ENCODE measurements around the gene PTGER3. TPM values are rescaled to one million over a fixed set of nuclear protein-coding genes. Genes with fewer than 3 reads are reported as not detected.

Gene PTGER3
- total and polyA plus RNA-seq, 10 of the 15 experiments (the other 5 are each of a cell fraction or from before 2014, with no cell fraction given): under 0.01 to 0.04 (median 0.02) TPM; not detected in 7

DNA sequence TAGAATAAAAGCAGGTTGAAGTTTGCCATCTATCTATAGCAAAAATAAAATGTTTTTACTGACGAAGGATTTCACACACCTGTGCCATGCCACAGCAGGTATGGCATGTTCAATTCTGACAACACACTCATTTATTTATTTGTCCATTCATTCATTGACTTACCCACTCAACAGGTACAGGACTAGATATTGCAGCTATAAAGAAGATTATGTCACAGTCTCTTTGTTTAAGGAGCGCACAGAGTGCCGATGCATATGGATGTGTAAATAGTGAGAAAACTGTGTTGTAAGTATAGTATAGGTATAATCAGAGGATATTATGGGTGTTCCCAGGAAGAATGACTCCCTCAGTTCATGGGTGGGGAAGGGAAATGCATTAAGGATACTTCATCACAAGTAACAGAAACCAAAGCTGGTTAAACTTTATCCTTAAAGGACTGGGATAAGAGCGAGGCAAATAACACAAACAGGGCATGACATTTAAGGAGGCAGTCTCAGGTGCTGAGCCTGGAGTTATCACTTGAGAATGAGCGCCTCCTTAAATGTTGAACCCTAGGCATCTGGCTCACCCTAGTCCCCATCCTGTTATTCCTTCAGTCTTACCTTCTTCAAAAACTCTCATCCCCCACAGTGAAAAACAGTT lies 41.1 kb upstream of the PTGER3 start:
- H3K36me3 ChIP-seq (ENCODE audit: control insufficient read depth in 2 of 2, insufficient read depth in 2 of 2, low read length in 1 of 2): no peaks in the 10 kb centered on the region
- H3K27me3 ChIP-seq (replicated peaks in 1 of 2; ENCODE audit: control insufficient read depth in 2 of 2, insufficient read depth in 2 of 2, low read length in 1 of 2): no peaks in the 10 kb centered on the region
- ATAC-seq (no peak), FAIRE-seq (no peak), DNase-seq (ENCODE audit: low read depth, low spot score) (no peak)
- no peak overlapping the region for H3K4me2 ChIP-seq (ENCODE audit: control insufficient read depth, insufficient read depth)
- H3K9me3 ChIP-seq (replicated peaks; ENCODE audit: control insufficient read depth, insufficient read depth, low read length): no peaks in the 10 kb centered on the region
- ChIA-PET POLR2A (no interaction called here), RAD21 (ENCODE audit: unreplicated experiment) (no interaction called here), CTCF (interaction anchor here (1.2 kb wide), 1 partner anchor 12 kb away, joined by 3 read pairs; no protein-coding TSS in a partner anchor), SMC1A (ENCODE audit: uncharacterized antibody, unreplicated experiment) (no interaction called here)
- no peaks in the 10 kb centered on the region for H4K20me1 ChIP-seq (ENCODE audit: control insufficient read depth, insufficient read depth)
- no peaks in the 10 kb centered on the region for H3K79me2 ChIP-seq (ENCODE audit: control insufficient read depth, insufficient read depth, low read length)
- intact Hi-C loops (cut with micrococcal nuclease; ENCODE audit: unreplicated experiment) (no loop called here), in situ Hi-C loops (cut with MboI) (loop anchor here (25.0 kb wide), 1 partner anchor 949 kb away; no protein-coding TSS in a partner anchor)
- no peaks in the 10 kb centered on the region for H3K4me1 ChIP-seq (ENCODE audit: control insufficient read depth, insufficient read depth, low read length)
- no peak overlapping the region for H3K27ac ChIP-seq (ENCODE audit: control insufficient read depth, insufficient read depth)
- TF ChIP-seq ZSCAN29 (IDR thresholded peaks at IDR 0.05) (no peak), MTA3 (IDR thresholded peaks at IDR 0.05; ENCODE audit: borderline replicate concordance, low read length) (no peak), RFX5 (IDR thresholded peaks at IDR 0.05; ENCODE audit: low read depth, low read length) (no peak), JUNB (IDR thresholded peaks at IDR 0.05) (no peak), POLR2AphosphoS5 (IDR thresholded peaks at IDR 0.05; ENCODE audit: low read length) (no peak), BHLHE40 (IDR thresholded peaks at IDR 0.05; ENCODE audit: borderline replicate concordance in 1 of 2, low read depth in 2 of 2, low read length in 1 of 2) (no peak), ESRRA (IDR thresholded peaks at IDR 0.05; ENCODE audit: low read length) (no peak), NRF1 (conservative IDR thresholded peaks at IDR 0.05; ENCODE audit: low read depth, low read length) (no peak), NFYA (IDR thresholded peaks at IDR 0.05; ENCODE audit: borderline replicate concordance, low read depth, low read length) (no peak), ZNF24 (IDR thresholded peaks at IDR 0.05) (no peak)
- TF ChIP-seq, protein P1, sequence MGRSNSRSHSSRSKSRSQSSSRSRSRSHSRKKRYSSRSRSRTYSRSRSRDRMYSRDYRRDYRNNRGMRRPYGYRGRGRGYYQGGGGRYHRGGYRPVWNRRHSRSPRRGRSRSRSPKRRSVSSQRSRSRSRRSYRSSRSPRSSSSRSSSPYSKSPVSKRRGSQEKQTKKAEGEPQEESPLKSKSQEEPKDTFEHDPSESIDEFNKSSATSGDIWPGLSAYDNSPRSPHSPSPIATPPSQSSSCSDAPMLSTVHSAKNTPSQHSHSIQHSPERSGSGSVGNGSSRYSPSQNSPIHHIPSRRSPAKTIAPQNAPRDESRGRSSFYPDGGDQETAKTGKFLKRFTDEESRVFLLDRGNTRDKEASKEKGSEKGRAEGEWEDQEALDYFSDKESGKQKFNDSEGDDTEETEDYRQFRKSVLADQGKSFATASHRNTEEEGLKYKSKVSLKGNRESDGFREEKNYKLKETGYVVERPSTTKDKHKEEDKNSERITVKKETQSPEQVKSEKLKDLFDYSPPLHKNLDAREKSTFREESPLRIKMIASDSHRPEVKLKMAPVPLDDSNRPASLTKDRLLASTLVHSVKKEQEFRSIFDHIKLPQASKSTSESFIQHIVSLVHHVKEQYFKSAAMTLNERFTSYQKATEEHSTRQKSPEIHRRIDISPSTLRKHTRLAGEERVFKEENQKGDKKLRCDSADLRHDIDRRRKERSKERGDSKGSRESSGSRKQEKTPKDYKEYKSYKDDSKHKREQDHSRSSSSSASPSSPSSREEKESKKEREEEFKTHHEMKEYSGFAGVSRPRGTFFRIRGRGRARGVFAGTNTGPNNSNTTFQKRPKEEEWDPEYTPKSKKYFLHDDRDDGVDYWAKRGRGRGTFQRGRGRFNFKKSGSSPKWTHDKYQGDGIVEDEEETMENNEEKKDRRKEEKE (IDR thresholded peaks at IDR 0.05): no peak
- TF ChIP-seq, protein P2, sequence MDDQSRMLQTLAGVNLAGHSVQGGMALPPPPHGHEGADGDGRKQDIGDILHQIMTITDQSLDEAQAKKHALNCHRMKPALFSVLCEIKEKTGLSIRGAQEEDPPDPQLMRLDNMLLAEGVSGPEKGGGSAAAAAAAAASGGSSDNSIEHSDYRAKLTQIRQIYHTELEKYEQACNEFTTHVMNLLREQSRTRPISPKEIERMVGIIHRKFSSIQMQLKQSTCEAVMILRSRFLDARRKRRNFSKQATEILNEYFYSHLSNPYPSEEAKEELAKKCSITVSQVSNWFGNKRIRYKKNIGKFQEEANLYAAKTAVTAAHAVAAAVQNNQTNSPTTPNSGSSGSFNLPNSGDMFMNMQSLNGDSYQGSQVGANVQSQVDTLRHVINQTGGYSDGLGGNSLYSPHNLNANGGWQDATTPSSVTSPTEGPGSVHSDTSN (IDR thresholded peaks at IDR 0.05; ENCODE audit: insufficient replicate concordance, low read depth, low read length): no peak
- TF ChIP-seq, protein P3, sequence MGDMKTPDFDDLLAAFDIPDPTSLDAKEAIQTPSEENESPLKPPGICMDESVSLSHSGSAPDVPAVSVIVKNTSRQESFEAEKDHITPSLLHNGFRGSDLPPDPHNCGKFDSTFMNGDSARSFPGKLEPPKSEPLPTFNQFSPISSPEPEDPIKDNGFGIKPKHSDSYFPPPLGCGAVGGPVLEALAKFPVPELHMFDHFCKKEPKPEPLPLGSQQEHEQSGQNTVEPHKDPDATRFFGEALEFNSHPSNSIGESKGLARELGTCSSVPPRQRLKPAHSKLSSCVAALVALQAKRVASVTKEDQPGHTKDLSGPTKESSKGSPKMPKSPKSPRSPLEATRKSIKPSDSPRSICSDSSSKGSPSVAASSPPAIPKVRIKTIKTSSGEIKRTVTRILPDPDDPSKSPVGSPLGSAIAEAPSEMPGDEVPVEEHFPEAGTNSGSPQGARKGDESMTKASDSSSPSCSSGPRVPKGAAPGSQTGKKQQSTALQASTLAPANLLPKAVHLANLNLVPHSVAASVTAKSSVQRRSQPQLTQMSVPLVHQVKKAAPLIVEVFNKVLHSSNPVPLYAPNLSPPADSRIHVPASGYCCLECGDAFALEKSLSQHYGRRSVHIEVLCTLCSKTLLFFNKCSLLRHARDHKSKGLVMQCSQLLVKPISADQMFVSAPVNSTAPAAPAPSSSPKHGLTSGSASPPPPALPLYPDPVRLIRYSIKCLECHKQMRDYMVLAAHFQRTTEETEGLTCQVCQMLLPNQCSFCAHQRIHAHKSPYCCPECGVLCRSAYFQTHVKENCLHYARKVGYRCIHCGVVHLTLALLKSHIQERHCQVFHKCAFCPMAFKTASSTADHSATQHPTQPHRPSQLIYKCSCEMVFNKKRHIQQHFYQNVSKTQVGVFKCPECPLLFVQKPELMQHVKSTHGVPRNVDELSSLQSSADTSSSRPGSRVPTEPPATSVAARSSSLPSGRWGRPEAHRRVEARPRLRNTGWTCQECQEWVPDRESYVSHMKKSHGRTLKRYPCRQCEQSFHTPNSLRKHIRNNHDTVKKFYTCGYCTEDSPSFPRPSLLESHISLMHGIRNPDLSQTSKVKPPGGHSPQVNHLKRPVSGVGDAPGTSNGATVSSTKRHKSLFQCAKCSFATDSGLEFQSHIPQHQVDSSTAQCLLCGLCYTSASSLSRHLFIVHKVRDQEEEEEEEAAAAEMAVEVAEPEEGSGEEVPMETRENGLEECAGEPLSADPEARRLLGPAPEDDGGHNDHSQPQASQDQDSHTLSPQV (IDR thresholded peaks at IDR 0.05): no peak
- no TSS peak for BruUV-seq (replicated peaks)
- H3K9ac ChIP-seq (ENCODE audit: control insufficient read depth, insufficient read depth, low read length): no peak overlapping the region
- H3K4me3 ChIP-seq: no peak overlapping the region
- H2AFZ ChIP-seq (ENCODE audit: control insufficient read depth, low read depth, low read length): no peak overlapping the region
- 77% methylated on average over 5 of the region's 5 CpGs for WGBS (ENCODE audit: insufficient coverage, insufficient replicate concordance, low lambda C conversion rate, missing lambda C conversion rate)

Measured in GM12878 (cell line).